Effector memory CD8-positive, alpha-beta T cell (primary cell): ENCODE measurements around the gene PPARD.

Experiments used
- ATAC-seq: fragments of 150-1000 bp; cut with Tn5 transposase; replicated peaks from 2 replicates; pipeline ENCODE4 v1.10.0; 2021; ENCODE audit warnings: mild to moderate bottlenecking, moderate library complexity
- DNase-seq, 3 experiments: peaks; one replicate each; pipeline ENCODE4 v3.0.0; 2021
- H3K27ac Mint-ChIP-seq, 2 donors: one replicate each; pipeline ENCODE4 v1.8.0; 2022; ENCODE audit warnings: mild to moderate bottlenecking in 2 of 2, mixed read lengths in 2 of 2, moderate library complexity in 2 of 2
- H3K27me3 Mint-ChIP-seq, 2 donors: one replicate each; pipeline ENCODE4 v1.8.0; 2022; ENCODE audit warnings: mixed read lengths in 2 of 2
- H3K36me3 Mint-ChIP-seq: one replicate; pipeline ENCODE4 v1.8.0; 2022; ENCODE audit warnings: mild to moderate bottlenecking, moderate library complexity, mixed read lengths; ENCODE audit not compliant: insufficient read depth
- H3K4me1 Mint-ChIP-seq, 2 donors: one replicate each; pipeline ENCODE4 v1.8.0; 2022; ENCODE audit warnings: low read depth in 2 of 2, mixed read lengths in 2 of 2
- H3K4me3 Mint-ChIP-seq, 2 donors: one replicate each; pipeline ENCODE4 v1.8.0; 2022; ENCODE audit warnings: mild to moderate bottlenecking in 2 of 2, mixed read lengths in 2 of 2, moderate library complexity in 2 of 2
- H3K9me3 Mint-ChIP-seq, 2 donors: one replicate each; pipeline ENCODE4 v1.8.0; 2022; ENCODE audit warnings: mixed read lengths in 2 of 2

The PPARD gene

GRCh38 chr6:35461270-35461669, 118.9 kb downstream of the PPARD start:
- H3K27ac Mint-ChIP-seq, result no peak overlapping the region
- no peaks in the 10 kb centered on the region for H3K9me3 Mint-ChIP-seq
- DNase-seq, result no peak
- no peak overlapping the region for H3K4me3 Mint-ChIP-seq
- no peaks in the 10 kb centered on the region for H3K4me1 Mint-ChIP-seq
- H3K27me3 Mint-ChIP-seq, result no peaks in the 10 kb centered on the region
- H3K36me3 Mint-ChIP-seq, result peaks cover 20% of the 10 kb centered on the region
- no peak for ATAC-seq

GRCh38 chr6:35463292-35463691, 120.9 kb downstream of the PPARD start:
- DNase-seq, result no peak
- Mint-ChIP-seq H3K27me3 (no peaks in the 10 kb centered on the region), H3K36me3 (peaks cover 26% of the 10 kb centered on the region), H3K4me1 (peaks cover 5 to 8% of the 10 kb centered on the region in 2 donors), H3K9me3 (no peaks in the 10 kb centered on the region), H3K27ac (no peak overlapping the region), H3K4me3 (no peak overlapping the region)
- ATAC-seq, result no peak

GRCh38 chr6:35465646-35466045, 123.3 kb downstream of the PPARD start:
- DNase-seq, result no peak
- H3K27ac Mint-ChIP-seq, result no peak overlapping the region
- no peaks in the 10 kb centered on the region for H3K27me3 Mint-ChIP-seq
- no peak for ATAC-seq
- H3K4me1 Mint-ChIP-seq, result peaks cover 26 to 28% of the 10 kb centered on the region in 2 donors
- H3K4me3 Mint-ChIP-seq, result no peak overlapping the region
- H3K36me3 Mint-ChIP-seq, result peaks cover 44% of the 10 kb centered on the region
- H3K9me3 Mint-ChIP-seq, result no peaks in the 10 kb centered on the region

- peak; percentile 86 for ATAC-seq
- peak within 1 kb of the TSS; percentile 97 to 99 for H3K27ac Mint-ChIP-seq
- H3K9me3 Mint-ChIP-seq, result no peaks in the 10 kb centered on the region
- peak; percentile 93 for DNase-seq
- H3K4me3 Mint-ChIP-seq, result peak within 1 kb of the TSS; percentile 97 to 98
- no peaks in the 10 kb centered on the region for H3K27me3 Mint-ChIP-seq
- peaks cover 59% of the 10 kb centered on the region for H3K36me3 Mint-ChIP-seq
- peaks cover 31% of the 10 kb centered on the region in 2 donors for H3K4me1 Mint-ChIP-seq
These were observed 126.0 kb downstream of the PPARD start, which contains the start of gene RPL10A for GRCh38 chr6:35468181-35468979. Gene RPL10A (plus strand): TSS chr6:35468401. CDS start chr6:35468435, 34 bp downstream.

- DNase-seq (no peak), ATAC-seq (no peak)
- Mint-ChIP-seq H3K9me3 (no peaks in the 10 kb centered on the region), H3K4me1 (peaks cover 31% of the 10 kb centered on the region in 2 donors), H3K4me3 (peak overlapping the region; percentile 97 to 98), H3K27ac (peak overlapping the region; percentile 97 to 99), H3K27me3 (no peaks in the 10 kb centered on the region), H3K36me3 (peaks cover 65% of the 10 kb centered on the region)
These were observed 126.8 kb downstream of the PPARD start for GRCh38 chr6:35468980-35469750.

- peaks cover 70% of the 10 kb centered on the region for H3K36me3 Mint-ChIP-seq
- H3K4me1 Mint-ChIP-seq, result peaks cover 31 to 35% of the 10 kb centered on the region in 2 donors
- H3K9me3 Mint-ChIP-seq, result no peaks in the 10 kb centered on the region
These were observed 127.6 kb downstream of the PPARD start for GRCh38 chr6:35469751-35470662.

GRCh38 chr6:35470663-35471120, 128.3 kb downstream of the PPARD start:
- Mint-ChIP-seq H3K27ac (peak overlapping the region; percentile 97 to 99), H3K36me3 (peaks cover 70% of the 10 kb centered on the region), H3K4me3 (peak overlapping the region; percentile 97 to 98), H3K4me1 (peaks cover 31 to 35% of the 10 kb centered on the region in 2 donors), H3K27me3 (no peaks in the 10 kb centered on the region), H3K9me3 (no peaks in the 10 kb centered on the region)
- DNase-seq, result no peak
- ATAC-seq, result no peak

More at GRCh38 chr6:35469751-35470662, 127.6 kb downstream of the PPARD start:
- DNase-seq (no peak), ATAC-seq (no peak)
- Mint-ChIP-seq H3K27me3 (no peaks in the 10 kb centered on the region), H3K27ac (peak overlapping the region; percentile 97 to 99), H3K4me3 (peak overlapping the region; percentile 97 to 98)

- no peak for ATAC-seq
- DNase-seq, result no peak
- Mint-ChIP-seq H3K27me3 (no peaks in the 10 kb centered on the region), H3K4me3 (no peak overlapping the region), H3K27ac (peak overlapping the region in 1 of 2 donors; percentile 26), H3K36me3 (peaks cover 70% of the 10 kb centered on the region), H3K4me1 (peaks cover 31 to 35% of the 10 kb centered on the region in 2 donors), H3K9me3 (no peaks in the 10 kb centered on the region)
These were observed 129.5 kb downstream of the PPARD start for GRCh38 chr6:35471836-35472345.

GRCh38 chr6:35473075-35473849, 130.9 kb downstream of the PPARD start:
- H3K4me3 Mint-ChIP-seq, result no peak overlapping the region

GRCh38 chr6:35473850-35474130, 131.4 kb downstream of the PPARD start:
- Mint-ChIP-seq H3K27me3 (no peaks in the 10 kb centered on the region), H3K4me3 (no peak overlapping the region), H3K36me3 (peaks cover 54% of the 10 kb centered on the region), H3K27ac (no peak overlapping the region), H3K9me3 (no peaks in the 10 kb centered on the region), H3K4me1 (peaks cover 22 to 27% of the 10 kb centered on the region in 2 donors)
- DNase-seq, result no peak
- no peak for ATAC-seq

More at GRCh38 chr6:35473075-35473849, 130.9 kb downstream of the PPARD start:
- DNase-seq (no peak), ATAC-seq (no peak)
- Mint-ChIP-seq H3K9me3 (no peaks in the 10 kb centered on the region), H3K36me3 (peaks cover 59% of the 10 kb centered on the region), H3K27ac (peak overlapping the region in 1 of 2 donors; percentile 57), H3K27me3 (no peaks in the 10 kb centered on the region), H3K4me1 (peaks cover 27% of the 10 kb centered on the region in 2 donors)

- Mint-ChIP-seq H3K36me3 (peaks cover 48% of the 10 kb centered on the region), H3K4me1 (peaks cover 17 to 22% of the 10 kb centered on the region in 2 donors), H3K9me3 (no peaks in the 10 kb centered on the region), H3K27me3 (no peaks in the 10 kb centered on the region), H3K27ac (peak overlapping the region in 1 of 2 donors; percentile 57), H3K4me3 (no peak overlapping the region)
- ATAC-seq (no peak), DNase-seq (no peak)
These were observed 132.0 kb downstream of the PPARD start for GRCh38 chr6:35474131-35474941.
